ENCODE measurements around the gene MLYCD.

- TF ChIP-seq CTCF (IDR thresholded peaks at IDR 0.05; ENCODE audit: low read length) (no peak), EZH2 (optimal IDR thresholded peaks at IDR 0.05; ENCODE audit: low read depth, low read length) (no peak)
Measured at GRCh38 chr16:83942815-83943515, 44.0 kb downstream of the MLYCD start.

Data from MM.1S (cell line).